AG10803 (cell line): ENCODE measurements around the gene FHIP1A.

Experiments used
- DNase-seq: peaks from one replicate; pipeline ENCODE4 v3.0.0; 2010; ENCODE audit warnings: low read depth
- H3K4me3 ChIP-seq: 2 replicates; pipeline ENCODE4 v1.5.1; 2011; ENCODE audit warnings: mild to moderate bottlenecking, low read length, control low read depth
- TF ChIP-seq, protein P1 (sequence below): conservative IDR thresholded peaks from 2 replicates; pipeline ENCODE4 v1.5.1; 2011; ENCODE audit warnings: mild to moderate bottlenecking, low read length, control low read depth, inconsistent platforms

FHIP1A gene

DNA sequence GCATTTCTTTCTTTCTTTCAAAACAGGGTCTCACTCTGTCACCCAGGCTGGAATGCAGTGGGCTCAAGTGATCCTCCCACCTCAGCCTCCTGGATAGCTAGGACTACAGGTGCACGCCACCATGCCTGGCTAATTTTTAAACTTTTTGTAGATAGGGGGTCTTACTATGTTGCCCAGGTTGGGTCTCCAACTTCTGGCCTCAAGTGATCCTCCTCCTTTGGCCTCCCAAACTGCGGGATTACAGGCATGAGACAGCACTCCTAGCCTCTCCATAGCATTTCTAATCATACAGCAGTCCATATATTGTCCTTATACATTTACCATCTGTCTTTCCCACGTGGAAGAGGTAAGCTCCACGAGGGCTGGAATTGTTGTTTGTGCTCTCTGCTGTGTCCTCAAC is 2.0 kb upstream of the FHIP1A start:
- TF ChIP-seq, protein P1, sequence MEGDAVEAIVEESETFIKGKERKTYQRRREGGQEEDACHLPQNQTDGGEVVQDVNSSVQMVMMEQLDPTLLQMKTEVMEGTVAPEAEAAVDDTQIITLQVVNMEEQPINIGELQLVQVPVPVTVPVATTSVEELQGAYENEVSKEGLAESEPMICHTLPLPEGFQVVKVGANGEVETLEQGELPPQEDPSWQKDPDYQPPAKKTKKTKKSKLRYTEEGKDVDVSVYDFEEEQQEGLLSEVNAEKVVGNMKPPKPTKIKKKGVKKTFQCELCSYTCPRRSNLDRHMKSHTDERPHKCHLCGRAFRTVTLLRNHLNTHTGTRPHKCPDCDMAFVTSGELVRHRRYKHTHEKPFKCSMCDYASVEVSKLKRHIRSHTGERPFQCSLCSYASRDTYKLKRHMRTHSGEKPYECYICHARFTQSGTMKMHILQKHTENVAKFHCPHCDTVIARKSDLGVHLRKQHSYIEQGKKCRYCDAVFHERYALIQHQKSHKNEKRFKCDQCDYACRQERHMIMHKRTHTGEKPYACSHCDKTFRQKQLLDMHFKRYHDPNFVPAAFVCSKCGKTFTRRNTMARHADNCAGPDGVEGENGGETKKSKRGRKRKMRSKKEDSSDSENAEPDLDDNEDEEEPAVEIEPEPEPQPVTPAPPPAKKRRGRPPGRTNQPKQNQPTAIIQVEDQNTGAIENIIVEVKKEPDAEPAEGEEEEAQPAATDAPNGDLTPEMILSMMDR: no peak
- DNase-seq: no peak
- no peak overlapping the region for H3K4me3 ChIP-seq

DNA sequence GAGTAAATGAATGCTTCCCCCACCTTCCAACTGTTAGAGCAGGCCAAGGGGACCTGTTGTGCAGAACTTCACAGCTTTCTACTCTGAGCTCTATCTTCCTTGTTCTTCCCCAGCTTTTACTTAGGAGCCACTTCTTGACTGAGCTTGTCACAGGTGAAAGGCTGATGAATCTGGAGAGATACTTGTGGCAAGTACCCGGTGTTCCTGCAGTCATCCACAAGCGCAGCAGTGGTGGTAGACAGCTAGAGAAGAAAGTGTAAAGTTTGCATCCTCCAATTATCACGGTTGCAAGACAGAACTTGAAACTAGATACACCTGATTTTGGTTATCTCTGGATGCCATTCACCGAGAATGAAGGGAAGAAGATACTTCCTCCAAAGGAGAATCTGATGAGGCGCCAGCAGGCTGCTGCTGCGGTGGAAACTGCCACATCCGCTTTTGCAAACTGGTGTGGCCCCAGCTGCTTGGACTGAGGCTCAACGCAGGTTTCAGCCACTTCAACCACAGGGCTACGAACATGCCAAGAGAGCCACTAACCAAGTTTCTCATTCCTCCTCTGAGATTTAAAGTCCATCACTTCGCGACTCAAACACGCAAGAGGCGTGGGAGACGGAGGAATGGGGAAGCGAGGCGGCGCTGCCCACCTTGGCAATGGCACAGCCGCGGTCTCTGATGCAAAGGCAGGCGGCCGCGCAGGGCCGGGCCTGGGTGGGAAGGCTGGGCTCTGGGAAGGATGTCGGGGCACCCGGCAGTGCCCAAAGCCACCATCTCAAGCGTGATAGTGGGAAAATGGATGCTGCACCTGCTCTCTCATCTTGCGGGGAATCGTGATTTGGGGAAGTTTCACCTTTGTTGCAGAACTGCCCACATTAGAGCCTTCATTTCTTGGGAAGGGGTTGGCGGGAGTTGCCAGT is 1.3 kb upstream of the FHIP1A start:
- no peak overlapping the region for H3K4me3 ChIP-seq
- peak; percentile 43 for DNase-seq
- TF ChIP-seq, protein P1: no peak

DNA sequence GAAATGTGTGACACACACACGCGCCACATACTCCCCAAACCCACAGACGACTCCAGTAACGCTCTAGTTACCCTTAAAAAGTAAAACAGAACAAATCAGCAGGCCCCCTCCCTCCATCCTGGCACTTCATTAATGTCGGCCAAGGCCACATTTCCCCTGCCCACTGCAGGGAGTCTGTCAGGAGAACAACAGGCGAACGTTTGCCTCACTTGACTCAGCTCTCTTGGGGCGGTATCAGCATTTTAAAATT is 671 bp upstream of the FHIP1A start:
- TF ChIP-seq, protein P1: no peak
- peak overlapping the region; percentile 64 for H3K4me3 ChIP-seq
- no peak for DNase-seq

DNA sequence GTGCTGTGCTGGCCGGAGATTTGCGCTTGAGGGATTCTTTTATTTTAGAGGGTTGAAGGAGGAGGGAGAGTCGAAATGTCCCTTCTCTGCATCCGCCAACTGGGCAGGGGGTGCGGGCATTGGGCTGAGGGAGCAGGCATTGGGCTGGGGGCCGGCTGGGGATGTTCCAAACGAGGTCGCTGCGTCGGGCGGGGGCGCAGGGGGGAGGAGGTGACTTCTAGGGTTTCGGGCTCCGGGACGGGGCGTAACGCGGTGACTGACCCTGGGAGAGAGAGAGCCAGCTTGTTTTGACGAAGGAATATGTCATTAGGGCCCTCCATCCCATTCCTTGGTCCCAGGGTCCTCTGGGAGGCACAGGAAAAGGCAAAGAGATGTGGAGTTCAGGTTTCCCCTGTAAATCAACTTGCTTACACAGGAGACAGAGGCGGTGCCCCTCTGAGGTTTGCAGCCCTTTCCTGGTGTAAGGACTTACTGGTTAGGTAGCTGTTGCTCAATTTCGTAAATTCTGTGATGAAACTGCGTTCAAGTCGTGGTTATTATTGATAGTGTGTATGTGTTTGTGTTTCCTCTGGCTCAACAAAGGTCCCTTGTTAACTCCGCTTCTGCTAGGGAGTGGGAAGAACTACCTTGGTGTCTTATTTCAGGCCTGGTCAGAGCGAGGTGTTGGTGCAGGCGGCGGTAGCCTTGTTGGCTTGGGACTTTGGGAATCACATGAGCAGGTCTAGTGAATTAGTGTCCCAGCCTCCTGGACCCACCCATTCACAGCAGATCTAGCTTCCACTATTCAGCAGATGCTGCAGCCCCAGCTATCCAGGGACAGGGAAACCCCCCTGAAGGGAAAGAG is 716 bp downstream of the FHIP1A start:
- H3K4me3 ChIP-seq: peak overlapping the region; percentile 56
- DNase-seq: no peak
- TF ChIP-seq, protein P1: no peak

DNA sequence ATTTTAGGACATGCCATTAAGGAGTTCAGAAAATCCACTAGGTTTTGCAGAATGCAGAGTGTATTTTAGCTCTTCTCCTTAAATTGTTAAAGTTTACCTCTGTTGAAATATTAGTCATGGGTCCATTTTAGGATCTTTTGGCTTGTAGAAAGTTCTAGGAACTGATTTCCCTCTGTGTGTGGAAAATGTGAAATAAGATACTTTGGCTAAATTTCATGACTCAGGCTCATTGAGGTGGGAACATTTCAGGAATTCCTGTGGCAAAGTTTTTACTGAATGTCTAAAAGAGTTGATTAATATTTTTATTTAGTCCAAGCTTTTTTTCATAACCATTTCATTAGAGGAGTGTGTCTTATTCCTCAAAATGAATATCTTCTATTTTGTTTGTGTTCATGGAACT is 7.0 kb downstream of the FHIP1A start:
- peak; percentile 78 for DNase-seq
- TF ChIP-seq, protein P1: no peak
- no peak overlapping the region for H3K4me3 ChIP-seq

DNA sequence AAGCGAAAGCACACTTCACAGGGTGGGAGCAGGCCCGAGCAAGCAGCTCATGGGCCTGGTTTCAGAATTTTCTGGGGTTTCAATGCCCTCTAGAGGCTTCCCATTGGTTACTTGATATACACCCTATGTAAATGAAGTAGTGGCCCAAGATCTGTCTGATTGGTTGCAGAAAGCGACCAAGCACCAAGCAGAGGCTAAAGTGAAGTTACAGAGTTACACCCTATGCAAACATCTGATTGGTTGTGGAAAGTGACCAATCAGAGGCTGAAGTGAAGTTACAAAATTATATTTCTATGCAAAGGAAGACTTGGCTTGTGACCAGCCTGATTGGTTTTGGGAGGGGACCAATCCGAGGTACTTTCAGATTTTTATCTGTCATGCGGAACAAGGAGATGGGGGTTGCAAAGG is 8.2 kb downstream of the FHIP1A start:
- TF ChIP-seq, protein P1: no peak

More for the DNA sequence above, 8.2 kb downstream of the FHIP1A start:
- H3K4me3 ChIP-seq: no peak overlapping the region
- no peak for DNase-seq
